Epithelial cell of proximal tubule (primary cell): ENCODE measurements around the gene LYZL1. TPM values are rescaled to one million over a fixed set of nuclear protein-coding genes. Genes with fewer than 3 reads are reported as not detected.
"Not testable (repeated sequence)": the region's sequence is repeated elsewhere in the genome, so short reads cannot be mapped to it uniquely, and the experiment has no call there.

ENCODE experiments used
- DNase-seq: peaks from one replicate; pipeline ENCODE4 v3.0.0-alpha.2; 2011; ENCODE audit warnings: low read depth
- H3K4me3 ChIP-seq: 2 replicates; pipeline ENCODE4 v1.5.1; 2011; ENCODE audit warnings: low read depth, mild to moderate bottlenecking, low read length
- total RNA-seq: library from RNA; depleted of rRNA; stranded (reverse); fragments of >200 nt; gene quantifications from 2 replicates; pipeline ENCODE4 v1.2.3, GENCODE V29; 2015
- TF ChIP-seq, protein P1 (sequence below): conservative IDR thresholded peaks from 2 replicates; pipeline ENCODE4 v1.5.1; 2012; ENCODE audit warnings: low read depth, mild to moderate bottlenecking, low read length

The LYZL1 gene
- total RNA-seq, 1 donor from 2014 or later: not detected

DNA sequence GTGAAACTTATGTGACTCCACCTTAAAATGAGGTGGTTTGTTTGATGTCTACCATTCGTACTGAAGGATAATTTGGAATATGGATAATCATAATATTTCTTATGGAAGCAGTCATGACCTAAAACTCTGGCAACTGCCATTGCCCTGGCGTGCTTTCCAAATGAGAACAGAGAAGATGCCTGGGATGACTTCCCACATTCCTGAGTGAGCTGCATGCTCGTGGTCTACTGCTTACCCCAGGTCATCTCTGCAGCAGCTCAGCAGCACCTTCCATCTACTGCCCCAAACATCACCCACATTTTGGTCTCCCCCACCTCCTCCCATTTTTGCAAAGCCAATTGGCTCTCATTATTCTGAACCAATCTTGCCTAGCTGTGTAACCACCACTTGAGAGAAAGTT lies 40.1 kb downstream of the LYZL1 start:
- H3K4me3 ChIP-seq: no peak overlapping the region
- peak; percentile 36 for DNase-seq
- TF ChIP-seq, protein P1, sequence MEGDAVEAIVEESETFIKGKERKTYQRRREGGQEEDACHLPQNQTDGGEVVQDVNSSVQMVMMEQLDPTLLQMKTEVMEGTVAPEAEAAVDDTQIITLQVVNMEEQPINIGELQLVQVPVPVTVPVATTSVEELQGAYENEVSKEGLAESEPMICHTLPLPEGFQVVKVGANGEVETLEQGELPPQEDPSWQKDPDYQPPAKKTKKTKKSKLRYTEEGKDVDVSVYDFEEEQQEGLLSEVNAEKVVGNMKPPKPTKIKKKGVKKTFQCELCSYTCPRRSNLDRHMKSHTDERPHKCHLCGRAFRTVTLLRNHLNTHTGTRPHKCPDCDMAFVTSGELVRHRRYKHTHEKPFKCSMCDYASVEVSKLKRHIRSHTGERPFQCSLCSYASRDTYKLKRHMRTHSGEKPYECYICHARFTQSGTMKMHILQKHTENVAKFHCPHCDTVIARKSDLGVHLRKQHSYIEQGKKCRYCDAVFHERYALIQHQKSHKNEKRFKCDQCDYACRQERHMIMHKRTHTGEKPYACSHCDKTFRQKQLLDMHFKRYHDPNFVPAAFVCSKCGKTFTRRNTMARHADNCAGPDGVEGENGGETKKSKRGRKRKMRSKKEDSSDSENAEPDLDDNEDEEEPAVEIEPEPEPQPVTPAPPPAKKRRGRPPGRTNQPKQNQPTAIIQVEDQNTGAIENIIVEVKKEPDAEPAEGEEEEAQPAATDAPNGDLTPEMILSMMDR: no peak

DNA sequence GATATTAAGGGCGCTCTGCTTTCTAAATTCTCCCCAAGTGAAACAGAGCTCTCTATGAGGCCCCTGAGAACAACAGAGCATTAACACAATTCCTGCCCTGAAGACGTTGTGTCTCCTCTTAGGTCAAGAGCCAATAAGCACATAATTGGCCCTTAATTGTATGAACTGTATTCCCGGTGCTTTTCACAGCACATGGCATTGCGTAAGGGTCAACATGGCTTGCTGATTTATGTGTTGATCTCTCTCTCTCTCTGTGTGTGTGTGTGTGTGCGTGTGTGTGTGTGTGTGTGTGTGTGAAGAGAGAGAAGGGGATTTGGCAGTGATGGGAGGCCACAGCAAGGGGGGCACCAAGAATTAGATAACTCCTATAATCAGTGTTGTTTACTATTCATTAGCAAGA lies 40.5 kb downstream of the LYZL1 start:
- H3K4me3 ChIP-seq: no peak overlapping the region
- TF ChIP-seq, protein P1: no peak
- DNase-seq: no peak

DNA sequence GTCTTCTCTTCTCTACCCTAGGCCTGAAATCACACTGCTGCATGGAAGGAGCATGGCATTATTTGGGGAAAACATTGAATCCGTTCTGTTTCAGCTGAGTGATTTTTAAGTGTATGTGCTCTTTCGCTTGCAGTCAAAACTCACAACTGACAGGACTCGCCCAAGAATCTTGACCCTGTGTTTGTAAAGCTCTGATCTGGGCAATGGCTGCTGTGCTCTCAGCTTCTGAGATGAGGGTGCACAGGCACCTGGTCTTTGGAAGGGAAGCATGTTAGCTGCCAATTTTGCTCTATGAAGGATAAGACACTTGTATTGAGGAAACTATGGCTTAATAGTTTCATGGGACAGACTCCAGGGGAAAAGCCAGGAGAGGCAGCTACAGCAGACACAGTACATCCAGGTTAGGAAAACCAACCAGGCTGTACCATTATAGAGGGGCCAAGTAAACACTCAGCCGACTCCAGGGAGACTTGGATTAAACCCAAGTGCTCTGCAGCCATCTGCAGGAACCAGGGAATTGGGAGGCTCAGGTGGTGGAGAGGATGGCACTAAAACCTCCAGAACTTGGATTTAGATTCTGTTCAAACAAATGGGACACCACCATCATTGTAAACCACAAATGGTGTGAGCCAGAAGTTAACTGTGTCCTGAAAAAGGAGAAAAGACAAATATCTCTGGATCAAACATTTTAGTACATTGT lies 43.3 kb downstream of the LYZL1 start:
- TF ChIP-seq, protein P1: no peak
- no peak for DNase-seq
- H3K4me3 ChIP-seq: no peak overlapping the region

DNA sequence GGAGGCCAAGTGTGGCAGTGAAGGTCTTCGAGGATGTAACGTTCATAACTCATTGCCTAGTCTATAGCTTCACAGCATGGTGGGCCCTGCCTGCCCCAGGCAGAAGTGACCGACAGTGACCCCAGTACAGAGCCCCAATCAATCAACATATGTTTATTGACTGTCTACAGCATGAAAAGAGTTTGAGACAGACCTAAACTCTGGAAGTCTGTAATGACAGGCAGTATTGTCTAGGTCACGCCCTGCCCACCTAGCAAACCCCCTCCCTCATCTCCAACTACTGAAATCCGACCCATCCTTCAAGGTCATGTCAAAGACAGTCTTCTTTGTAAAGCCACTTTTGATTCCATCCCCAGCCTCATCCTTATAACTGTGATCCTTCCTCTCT lies 43.9 kb downstream of the LYZL1 start:
- TF ChIP-seq, protein P1: no peak
- DNase-seq: no peak
- H3K4me3 ChIP-seq: no peak overlapping the region

DNA sequence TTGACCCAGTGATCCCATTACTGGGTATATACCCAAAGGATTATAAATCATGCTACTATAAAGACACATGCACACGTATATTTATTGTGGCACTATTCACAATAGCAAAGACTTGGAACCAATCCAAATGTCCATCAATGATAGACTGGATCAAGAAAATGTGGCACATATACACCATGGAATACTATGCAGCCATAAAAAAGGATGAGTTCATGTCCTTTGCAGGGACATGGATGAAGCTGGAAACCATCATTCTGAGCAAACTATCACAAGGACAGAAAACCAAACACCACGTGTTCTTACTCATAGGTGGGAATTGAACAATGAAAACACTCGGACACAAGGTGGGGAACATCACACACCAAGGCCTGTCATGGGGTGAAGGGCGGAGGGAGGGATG lies 48.7 kb downstream of the LYZL1 start:
- not testable (repeated sequence) for DNase-seq, H3K4me3 ChIP-seq

DNA sequence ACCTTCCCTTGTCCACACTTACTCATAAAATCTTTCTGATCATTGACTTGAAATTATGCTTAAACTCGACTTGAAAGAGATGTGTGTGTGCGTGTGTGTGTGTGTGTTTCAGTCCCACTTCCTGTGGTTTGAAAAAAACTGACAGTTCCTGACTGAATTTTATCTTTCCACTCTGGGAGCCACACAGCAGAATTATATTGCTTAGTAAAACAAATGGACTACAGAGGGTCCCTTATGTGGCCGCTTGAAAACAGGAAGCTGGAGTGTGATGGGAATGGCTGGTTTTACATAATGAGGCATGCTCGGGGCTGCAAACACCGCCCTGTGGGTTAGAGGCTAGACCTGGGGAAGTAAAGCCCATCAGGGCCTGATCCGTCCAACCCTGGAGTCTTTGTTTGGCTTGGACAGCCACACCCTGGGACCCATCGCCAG lies 54.8 kb downstream of the LYZL1 start:
- TF ChIP-seq, protein P1: no peak
- no peak overlapping the region for H3K4me3 ChIP-seq

DNA sequence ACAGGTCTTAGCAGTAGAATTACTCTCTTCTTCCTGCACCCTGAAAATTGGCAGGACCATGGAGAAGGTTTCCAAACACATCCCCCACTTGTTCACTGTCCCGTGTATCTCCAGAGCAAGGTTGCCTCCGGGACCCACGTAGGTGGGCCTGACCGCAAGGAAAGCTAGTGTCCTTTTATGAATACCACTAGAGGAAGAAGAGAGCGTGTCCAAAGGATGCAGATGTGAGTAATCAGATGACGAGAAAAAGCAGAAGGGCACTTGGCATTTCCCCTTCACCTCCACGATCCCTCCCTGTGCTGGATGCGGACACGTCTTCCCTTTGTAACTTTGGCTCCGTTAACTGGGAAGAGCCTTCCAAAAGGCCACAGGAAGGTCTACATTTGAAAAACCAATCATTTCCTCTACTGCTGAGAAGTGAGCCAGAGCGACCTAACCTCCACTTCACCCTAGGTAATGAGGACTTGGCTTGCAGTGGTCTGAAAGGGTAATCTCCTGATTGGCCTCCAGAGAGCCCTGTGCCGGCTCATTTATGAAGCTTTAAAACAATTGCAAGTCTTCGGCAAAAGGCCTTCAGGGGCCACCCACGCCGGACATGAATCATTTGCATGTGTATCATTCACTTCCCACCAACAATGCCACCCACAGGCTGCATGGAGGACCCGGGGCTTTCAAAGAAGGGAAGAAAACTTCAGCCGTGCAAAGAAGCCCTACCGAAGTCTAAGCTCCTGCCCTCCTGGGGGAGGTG lies 55.4 kb downstream of the LYZL1 start:
- no peak for DNase-seq
- TF ChIP-seq, protein P1: no peak
- no peak overlapping the region for H3K4me3 ChIP-seq

More for the DNA sequence above, 54.8 kb downstream of the LYZL1 start:
- no peak for DNase-seq
